WERI-Rb-1 (cell line): ENCODE results near the gene PKMYT1.
"Not testable (repeated sequence)": the region's sequence is repeated elsewhere in the genome, so short reads cannot be mapped to it uniquely, and the experiment has no call there.

ENCODE experiments used
- DNase-seq: peaks from one replicate; pipeline ENCODE4 v3.0.0-alpha.2; 2020
- H3K27ac ChIP-seq: fragments of 250-450 bp; sonication (Bioruptor Pico); 2 replicates; pipeline ENCODE4 v1.5.1; 2020; ENCODE audit warnings: mild to moderate bottlenecking, moderate library complexity
- H3K27me3 ChIP-seq: fragments of 250-450 bp; sonication (Bioruptor Pico); 2 replicates; pipeline ENCODE4 v1.5.1; 2021; ENCODE audit warnings: mild to moderate bottlenecking, low read depth, moderate library complexity; ENCODE audit not compliant: insufficient read depth, severe bottlenecking
- H3K36me3 ChIP-seq: fragments of 250-450 bp; sonication (Bioruptor Pico); 2 replicates; pipeline ENCODE4 v1.5.1; 2020; ENCODE audit warnings: mild to moderate bottlenecking, moderate library complexity
- H3K4me3 ChIP-seq: 2 replicates; pipeline ENCODE4 v1.5.1; 2011; ENCODE audit warnings: low read depth, mild to moderate bottlenecking, control low read depth, low read length
- H3K9me3 ChIP-seq: fragments of 250-450 bp; sonication (Bioruptor Pico); 2 replicates; pipeline ENCODE4 v1.5.1; 2021; ENCODE audit warnings: mild to moderate bottlenecking, moderate library complexity; ENCODE audit not compliant: severe bottlenecking
- CTCF ChIP-seq: IDR thresholded peaks from 2 replicates; pipeline ENCODE4 v1.5.1; 2011; ENCODE audit warnings: low read depth, mild to moderate bottlenecking, control low read depth, inconsistent platforms, low read length

PKMYT1 gene

DNA sequence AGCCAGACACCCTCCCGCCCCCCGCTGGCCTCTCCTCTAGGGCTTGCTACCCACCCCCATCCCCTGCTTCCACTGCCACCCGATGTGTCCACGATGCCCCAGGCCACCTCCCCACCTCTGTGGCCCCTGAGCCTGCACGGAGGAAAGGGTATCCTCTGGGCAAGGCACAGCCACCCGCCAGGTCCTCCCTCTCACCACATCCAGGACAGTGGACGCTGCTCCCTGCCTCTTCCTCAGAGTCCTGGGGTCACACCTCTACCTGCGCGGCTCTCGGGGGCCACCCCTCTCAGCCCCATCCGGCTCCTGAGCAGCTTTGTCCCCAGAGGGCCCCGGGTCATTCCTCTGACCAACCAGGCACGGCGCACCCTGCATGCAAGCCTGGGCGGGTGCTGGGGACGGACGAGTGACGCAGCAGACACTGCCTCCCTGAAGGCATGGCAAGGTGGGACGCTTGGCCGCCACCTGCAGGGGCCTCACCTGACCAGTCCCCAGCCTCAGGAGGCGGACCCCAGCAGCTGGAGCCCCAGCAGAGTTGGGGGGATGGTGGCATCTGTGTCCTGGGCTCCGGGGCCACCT lies 43.7 kb downstream of the PKMYT1 start:
- no peak for DNase-seq
- peaks cover 45% of the 10 kb centered on the region for H3K36me3 ChIP-seq
- H3K9me3 ChIP-seq = no peaks in the 10 kb centered on the region
- no peaks in the 10 kb centered on the region for H3K27me3 ChIP-seq
- no peak for TF ChIP-seq CTCF
- H3K27ac ChIP-seq = no peak overlapping the region
- H3K4me3 ChIP-seq = no peak overlapping the region

GRCh38 chr16:2934450-2934849 lies 45.8 kb downstream of the PKMYT1 start:
- H3K4me3 ChIP-seq = no peak overlapping the region
- H3K27ac ChIP-seq = no peak overlapping the region
- H3K27me3 ChIP-seq = no peaks in the 10 kb centered on the region
- no peaks in the 10 kb centered on the region for H3K9me3 ChIP-seq
- peaks cover 35% of the 10 kb centered on the region for H3K36me3 ChIP-seq
- no peak for DNase-seq
- no peak for TF ChIP-seq CTCF

- TF ChIP-seq CTCF = no peak
Observed at GRCh38 chr16:2933701-2934100, 46.5 kb downstream of the PKMYT1 start.

DNA sequence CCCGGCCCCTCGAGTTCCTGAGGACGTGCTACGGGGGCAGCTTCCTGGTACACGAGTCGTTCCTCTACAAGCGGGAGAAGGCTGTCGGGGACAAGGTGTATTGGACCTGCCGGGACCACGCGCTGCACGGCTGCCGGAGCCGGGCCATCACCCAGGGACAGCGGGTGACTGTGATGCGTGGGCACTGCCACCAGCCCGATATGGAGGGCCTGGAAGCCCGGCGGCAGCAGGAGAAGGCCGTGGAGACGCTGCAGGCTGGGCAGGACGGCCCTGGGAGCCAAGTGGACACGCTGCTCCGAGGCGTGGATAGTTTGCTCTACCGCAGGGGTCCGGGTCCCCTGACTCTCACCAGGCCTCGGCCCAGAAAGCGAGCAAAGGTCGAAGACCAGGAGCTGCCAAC lies 47.1 kb downstream of the PKMYT1 start:
- peaks cover 28% of the 10 kb centered on the region for H3K36me3 ChIP-seq
- no peak overlapping the region for H3K4me3 ChIP-seq
- no peak for DNase-seq
- no peaks in the 10 kb centered on the region for H3K27me3 ChIP-seq
- H3K27ac ChIP-seq = no peak overlapping the region
- no peak for TF ChIP-seq CTCF
- no peaks in the 10 kb centered on the region for H3K9me3 ChIP-seq

More at GRCh38 chr16:2933701-2934100, 46.5 kb downstream of the PKMYT1 start:
- DNase-seq = no peak
- Histone ChIP-seq H3K36me3 (peaks cover 28% of the 10 kb centered on the region), H3K27ac (no peak overlapping the region), H3K9me3 (no peaks in the 10 kb centered on the region), H3K27me3 (no peaks in the 10 kb centered on the region), H3K4me3 (no peak overlapping the region)

DNA sequence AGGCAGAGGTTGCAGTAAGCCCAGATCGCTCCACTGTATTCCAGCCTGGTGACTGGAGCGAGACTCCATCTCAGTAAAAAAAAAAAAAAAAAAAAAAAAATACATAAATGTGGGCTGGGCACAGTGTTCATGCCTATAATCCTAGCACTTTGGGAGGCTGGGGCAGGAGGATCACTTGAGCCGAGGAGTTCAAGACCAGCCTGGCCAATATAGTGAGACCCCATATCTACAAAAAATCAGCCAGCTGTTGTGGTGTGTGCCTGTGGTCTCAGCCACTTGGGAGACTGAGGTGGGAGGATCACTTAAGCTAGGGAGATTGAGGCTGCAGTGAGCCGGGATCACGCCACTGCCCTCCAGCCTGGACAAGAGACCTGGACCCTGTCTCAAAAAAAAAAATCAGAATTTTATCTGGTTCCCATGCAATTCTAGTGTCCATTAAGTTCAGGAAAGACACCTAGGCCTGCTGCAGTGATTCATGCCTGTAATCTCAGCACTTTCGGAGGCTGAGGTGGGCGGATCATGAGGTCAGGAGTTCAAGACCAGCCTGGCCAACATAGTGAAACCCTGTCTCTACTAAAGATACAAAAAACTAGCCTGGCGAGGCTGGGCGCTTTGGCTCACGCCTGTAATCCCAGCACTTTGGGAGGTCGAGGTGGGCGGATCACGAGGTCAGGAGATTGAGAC lies 48.9 kb downstream of the PKMYT1 start:
- not testable (repeated sequence) for H3K27ac ChIP-seq, H3K9me3 ChIP-seq, H3K4me3 ChIP-seq, H3K27me3 ChIP-seq, DNase-seq
- H3K36me3 ChIP-seq = peaks cover 19% of the 10 kb centered on the region

DNA sequence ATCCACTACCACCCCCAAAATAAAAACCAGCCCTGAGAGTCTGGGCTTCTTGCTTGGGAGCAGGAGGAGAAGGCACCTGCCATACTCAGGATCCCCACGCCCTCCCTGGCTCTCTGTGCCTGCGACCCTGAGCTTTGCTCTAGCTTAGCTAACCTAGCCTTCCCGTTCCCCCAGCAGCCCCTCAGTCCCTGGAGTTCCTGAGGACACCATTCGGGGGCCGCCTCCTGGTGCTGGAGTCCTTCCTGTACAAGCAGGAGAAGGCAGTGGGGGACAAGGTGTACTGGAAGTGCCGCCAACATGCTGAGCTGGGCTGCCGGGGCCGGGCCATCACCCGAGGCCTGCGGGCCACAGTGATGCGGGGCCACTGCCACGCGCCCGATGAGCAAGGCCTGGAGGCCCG lies 50.0 kb downstream of the PKMYT1 start:
- peaks cover 19% of the 10 kb centered on the region for H3K36me3 ChIP-seq
- H3K4me3 ChIP-seq = no peak overlapping the region
- TF ChIP-seq CTCF = no peak
- no peak for DNase-seq
- H3K27ac ChIP-seq = no peak overlapping the region
- no peaks in the 10 kb centered on the region for H3K27me3 ChIP-seq
- H3K9me3 ChIP-seq = no peaks in the 10 kb centered on the region
